Mesendoderm (in vitro differentiated cells): ENCODE data around the gene APOL6.
"Not testable (repeated sequence)": the region's sequence is repeated elsewhere in the genome, so short reads cannot be mapped to it uniquely, and the experiment has no call there.

Experiments
- DNase-seq: peaks from one replicate; pipeline ENCODE4 v3.0.0; 2013
- H2AK5ac ChIP-seq: 2 replicates; pipeline ENCODE4 v1.6.1; 2013; ENCODE audit warnings: low read length, inconsistent platforms
- H2BK120ac ChIP-seq: 2 replicates; pipeline ENCODE4 v1.6.1; 2013; ENCODE audit warnings: low read depth, mild to moderate bottlenecking, low read length, moderate library complexity, mixed read lengths
- H2BK15ac ChIP-seq: replicated peaks from 2 replicates; pipeline ENCODE4 v1.6.1; 2013; ENCODE audit warnings: low read depth, mild to moderate bottlenecking, moderate library complexity
- H2BK5ac ChIP-seq: 2 replicates; pipeline ENCODE4 v1.6.1; 2013; ENCODE audit warnings: low read length, inconsistent platforms
- H3K18ac ChIP-seq: 2 replicates; pipeline ENCODE4 v1.6.1; 2013; ENCODE audit warnings: mild to moderate bottlenecking, low read length, mixed read lengths
- H3K23ac ChIP-seq: one replicate; pipeline ENCODE4 v1.6.1; 2013; ENCODE audit warnings: low read length
- H3K27ac ChIP-seq: 2 replicates; pipeline ENCODE4 v1.5.1; 2013; ENCODE audit warnings: low read depth, mild to moderate bottlenecking, inconsistent platforms, low read length, moderate library complexity
- H3K27me3 ChIP-seq: 2 replicates; pipeline ENCODE4 v1.6.1; 2013; ENCODE audit warnings: low read length, control low read depth, mild to moderate bottlenecking, inconsistent platforms; ENCODE audit not compliant: insufficient read depth, poor library complexity
- H3K36me3 ChIP-seq: 2 replicates; pipeline ENCODE4 v1.6.1; 2013; ENCODE audit warnings: low read length, inconsistent platforms; ENCODE audit not compliant: control insufficient read depth, insufficient read depth
- H3K4ac ChIP-seq: one replicate; pipeline ENCODE4 v1.6.1; 2013; ENCODE audit warnings: low read depth, mild to moderate bottlenecking, low read length, moderate library complexity
- H3K4me1 ChIP-seq: 2 replicates; pipeline ENCODE4 v1.6.1; 2013; ENCODE audit warnings: low read depth, low read length, inconsistent platforms; ENCODE audit not compliant: control insufficient read depth
- H3K4me2 ChIP-seq: 2 replicates; pipeline ENCODE4 v1.6.1; 2013; ENCODE audit warnings: low read length
- H3K4me3 ChIP-seq: 2 replicates; pipeline ENCODE4 v1.5.1; 2013; ENCODE audit warnings: mild to moderate bottlenecking, low read length
- H3K56ac ChIP-seq: one replicate; pipeline ENCODE4 v1.6.1; 2013; ENCODE audit warnings: low read length
- H3K79me1 ChIP-seq: 2 replicates; pipeline ENCODE4 v1.6.1; 2013; ENCODE audit warnings: low read length, inconsistent platforms
- H3K79me2 ChIP-seq: 2 replicates; pipeline ENCODE4 v1.6.1; 2013; ENCODE audit warnings: mild to moderate bottlenecking, low read length; ENCODE audit not compliant: control insufficient read depth, insufficient read depth
- H3K9ac ChIP-seq: 2 replicates; pipeline ENCODE4 v1.6.1; 2013; ENCODE audit warnings: low read length, inconsistent platforms
- H4K5ac ChIP-seq: one replicate; pipeline ENCODE4 v1.6.1; 2013; ENCODE audit warnings: low read length
- H4K8ac ChIP-seq: one replicate; pipeline ENCODE4 v1.6.1; 2013; ENCODE audit warnings: low read depth, mild to moderate bottlenecking, control low read depth, low read length, moderate library complexity
- WGBS: extraction: QIAGEN DNeasy Blood & Tissue Kit; methylation state at CpG from one replicate; pipeline ENCODE4 v1.1.7; 2013; ENCODE audit warnings: low lambda C conversion rate, missing lambda C conversion rate; ENCODE audit not compliant: insufficient coverage; ENCODE audit errors: extremely low coverage; 5-methylcytosine and 5-hydroxymethylcytosine counted together

Gene APOL6

GRCh38 chr22:35679492-35679891 lies 31.2 kb downstream of the APOL6 start:
- DNase-seq, H4K5ac ChIP-seq, H2AK5ac ChIP-seq, H3K4me2 ChIP-seq, H3K27ac ChIP-seq, H3K4me1 ChIP-seq, H3K27me3 ChIP-seq, H2BK120ac ChIP-seq, H3K18ac ChIP-seq, H2BK5ac ChIP-seq, H3K36me3 ChIP-seq, H3K56ac ChIP-seq, H4K8ac ChIP-seq, H3K4ac ChIP-seq, H3K23ac ChIP-seq, H3K79me1 ChIP-seq, H3K4me3 ChIP-seq, H3K79me2 ChIP-seq, H2BK15ac ChIP-seq, H3K9ac ChIP-seq: not testable (repeated sequence)
- no CpG with 5 or more reads among the region's 4 CpGs for WGBS

- no peak overlapping the region for H4K8ac ChIP-seq
- H4K5ac ChIP-seq = no peak overlapping the region
- no peak overlapping the region for H3K4me3 ChIP-seq
- WGBS = no CpG with 5 or more reads among the region's 4 CpGs
- H3K4me2 ChIP-seq = no peak overlapping the region
- no peak overlapping the region for H3K56ac ChIP-seq
- no peaks in the 10 kb centered on the region for H3K4me1 ChIP-seq
- H2BK120ac ChIP-seq = no peak overlapping the region
- H3K23ac ChIP-seq = no peak overlapping the region
- no peak overlapping the region for H3K27ac ChIP-seq
- no peak overlapping the region for H2BK15ac ChIP-seq
- no peaks in the 10 kb centered on the region for H3K36me3 ChIP-seq
- H2BK5ac ChIP-seq = no peak overlapping the region
- H3K79me1 ChIP-seq = no peaks in the 10 kb centered on the region
- no peak overlapping the region for H3K18ac ChIP-seq
- no peaks in the 10 kb centered on the region for H3K79me2 ChIP-seq
- DNase-seq = peak; percentile 30
- H3K4ac ChIP-seq = no peak overlapping the region
- no peak overlapping the region for H2AK5ac ChIP-seq
- H3K9ac ChIP-seq = no peak overlapping the region
- no peaks in the 10 kb centered on the region for H3K27me3 ChIP-seq
Measured at GRCh38 chr22:35681454-35682052, 33.3 kb downstream of the APOL6 start.

- H3K79me1 ChIP-seq = no peaks in the 10 kb centered on the region
- no peak overlapping the region for H3K4ac ChIP-seq
- no peak overlapping the region for H2AK5ac ChIP-seq
- no peaks in the 10 kb centered on the region for H3K79me2 ChIP-seq
- H4K5ac ChIP-seq = no peak overlapping the region
- H2BK15ac ChIP-seq = no peak overlapping the region
- no peak overlapping the region for H3K4me2 ChIP-seq
- no peaks in the 10 kb centered on the region for H3K27me3 ChIP-seq
- no peak overlapping the region for H4K8ac ChIP-seq
- DNase-seq = no peak
- no peak overlapping the region for H3K56ac ChIP-seq
- H3K18ac ChIP-seq = no peak overlapping the region
- WGBS = 100% methylated on average over 1 of the region's 1 CpG
- H2BK5ac ChIP-seq = no peak overlapping the region
- H3K36me3 ChIP-seq = no peaks in the 10 kb centered on the region
- no peak overlapping the region for H3K9ac ChIP-seq
- H2BK120ac ChIP-seq = no peak overlapping the region
- no peak overlapping the region for H3K23ac ChIP-seq
- H3K4me1 ChIP-seq = no peaks in the 10 kb centered on the region
- H3K27ac ChIP-seq = no peak overlapping the region
- H3K4me3 ChIP-seq = no peak overlapping the region
Measured at GRCh38 chr22:35683560-35683959, 35.3 kb downstream of the APOL6 start.

- no peak overlapping the region for H3K27ac ChIP-seq
- H3K4me3 ChIP-seq = no peak overlapping the region
- no peak overlapping the region for H2BK15ac ChIP-seq
- no peak overlapping the region for H2BK120ac ChIP-seq
- H2AK5ac ChIP-seq = no peak overlapping the region
- H3K79me1 ChIP-seq = no peaks in the 10 kb centered on the region
- no peak overlapping the region for H3K23ac ChIP-seq
- DNase-seq = peak; percentile 61
- H3K4me1 ChIP-seq = no peaks in the 10 kb centered on the region
- no peaks in the 10 kb centered on the region for H3K36me3 ChIP-seq
- no CpG with 5 or more reads among the region's 3 CpGs for WGBS
- H2BK5ac ChIP-seq = no peak overlapping the region
- no peak overlapping the region for H4K5ac ChIP-seq
- no peaks in the 10 kb centered on the region for H3K27me3 ChIP-seq
- no peak overlapping the region for H3K18ac ChIP-seq
- no peak overlapping the region for H3K56ac ChIP-seq
- H3K4me2 ChIP-seq = no peak overlapping the region
- H3K4ac ChIP-seq = no peak overlapping the region
- H4K8ac ChIP-seq = no peak overlapping the region
- no peaks in the 10 kb centered on the region for H3K79me2 ChIP-seq
- no peak overlapping the region for H3K9ac ChIP-seq
Measured at GRCh38 chr22:35684270-35684700, 36.0 kb downstream of the APOL6 start.

GRCh38 chr22:35684732-35685131 lies 36.5 kb downstream of the APOL6 start:
- Histone ChIP-seq H2AK5ac (no peak overlapping the region), H2BK5ac (no peak overlapping the region)
- DNase-seq = no peak

GRCh38 chr22:35685731-35686130 lies 37.5 kb downstream of the APOL6 start:
- no peak for DNase-seq
- WGBS = no CpG with 5 or more reads among the region's 11 CpGs
- no peak overlapping the region for H2BK5ac ChIP-seq

More at GRCh38 chr22:35684732-35685131, 36.5 kb downstream of the APOL6 start:
- H3K79me1 ChIP-seq = no peaks in the 10 kb centered on the region
- no peaks in the 10 kb centered on the region for H3K4me1 ChIP-seq
- no peak overlapping the region for H2BK15ac ChIP-seq
- H3K4me3 ChIP-seq = no peak overlapping the region
- no peak overlapping the region for H3K18ac ChIP-seq
- H4K5ac ChIP-seq = no peak overlapping the region
- H3K23ac ChIP-seq = no peak overlapping the region
- H3K56ac ChIP-seq = no peak overlapping the region
- no peaks in the 10 kb centered on the region for H3K27me3 ChIP-seq
- no peak overlapping the region for H3K4me2 ChIP-seq
- H2BK120ac ChIP-seq = no peak overlapping the region
- no peaks in the 10 kb centered on the region for H3K36me3 ChIP-seq
- no peak overlapping the region for H3K9ac ChIP-seq
- no peak overlapping the region for H3K27ac ChIP-seq
- H3K4ac ChIP-seq = no peak overlapping the region
- no peaks in the 10 kb centered on the region for H3K79me2 ChIP-seq
- no peak overlapping the region for H4K8ac ChIP-seq

More at GRCh38 chr22:35685731-35686130, 37.5 kb downstream of the APOL6 start:
- H3K79me2 ChIP-seq = no peaks in the 10 kb centered on the region
- no peaks in the 10 kb centered on the region for H3K79me1 ChIP-seq
- H3K4me1 ChIP-seq = no peaks in the 10 kb centered on the region
- H4K5ac ChIP-seq = no peak overlapping the region
- no peak overlapping the region for H3K18ac ChIP-seq
- H3K27me3 ChIP-seq = no peaks in the 10 kb centered on the region
- H3K36me3 ChIP-seq = no peaks in the 10 kb centered on the region
- H4K8ac ChIP-seq = no peak overlapping the region
- no peak overlapping the region for H3K23ac ChIP-seq
- H2AK5ac ChIP-seq = no peak overlapping the region
- no peak overlapping the region for H2BK120ac ChIP-seq
- no peak overlapping the region for H2BK15ac ChIP-seq
- no peak overlapping the region for H3K4ac ChIP-seq
- no peak overlapping the region for H3K27ac ChIP-seq
- no peak overlapping the region for H3K56ac ChIP-seq
- H3K4me2 ChIP-seq = no peak overlapping the region
- no peak overlapping the region for H3K4me3 ChIP-seq
- no peak overlapping the region for H3K9ac ChIP-seq
